NCI-H1694 treated with DMSO at 0.1 percent for 48 hours (cell line): ENCODE data around the gene ANKRD44.

Source experiments
- DNase-seq: peaks from one replicate; lab custom pipeline; 2025; lab: John Stamatoyannopoulos, UW

The ANKRD44 gene

DNA sequence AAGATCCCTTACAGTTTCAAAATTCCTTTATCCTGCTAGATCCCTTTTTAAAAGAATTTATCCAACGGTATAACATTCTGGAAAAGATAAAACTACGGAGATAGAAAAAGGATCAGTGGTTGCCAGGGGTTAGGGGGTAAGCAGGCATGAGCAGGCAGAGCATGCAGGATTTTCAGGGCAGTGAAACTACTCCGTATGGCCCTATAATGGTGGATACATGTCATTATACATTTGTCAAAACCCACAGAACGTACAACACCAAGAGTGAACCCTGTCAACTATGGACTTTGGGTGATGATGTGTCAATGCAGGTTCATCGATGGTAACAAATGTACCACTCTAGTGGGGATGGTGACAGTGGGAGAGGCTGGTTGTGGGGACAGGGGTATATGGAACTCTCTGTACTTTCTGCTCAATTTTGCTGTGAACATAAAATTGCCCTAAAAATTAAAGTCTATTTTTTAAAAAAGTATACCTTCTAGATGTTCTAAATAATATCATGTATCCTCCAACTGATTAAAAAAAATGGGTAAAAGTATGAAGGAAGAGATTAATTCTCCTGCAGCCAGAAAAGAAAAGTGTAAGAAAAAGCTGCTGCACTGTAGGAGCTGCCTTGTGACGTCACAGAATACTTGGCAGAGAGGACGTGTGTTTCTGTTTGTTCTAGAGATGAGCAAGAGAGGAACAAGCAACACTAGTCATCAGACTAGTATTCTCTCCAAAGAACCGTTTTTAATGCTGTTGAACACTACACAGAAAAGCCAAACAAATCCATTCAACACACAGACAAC, 23.6 kb downstream of the ANKRD44 start:
- no peak for DNase-seq

DNA sequence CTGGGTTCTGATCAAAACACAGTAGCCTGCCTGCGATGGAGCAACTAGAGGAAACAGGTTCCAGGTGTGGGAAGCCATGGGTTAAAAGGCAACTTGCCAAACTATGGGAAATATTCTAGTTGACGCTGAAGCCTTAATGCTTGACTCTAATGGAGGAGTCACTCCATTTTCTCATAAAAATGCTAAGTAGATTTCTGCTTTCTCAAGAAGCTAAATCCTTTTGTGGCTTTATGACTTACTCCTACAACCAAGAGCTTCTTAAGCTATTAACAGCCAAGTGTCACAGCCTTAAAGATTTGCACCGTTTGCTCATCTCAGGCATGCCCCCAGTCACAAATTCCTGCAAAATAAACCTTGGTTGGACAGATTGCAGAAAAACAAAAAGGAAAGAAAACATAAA, 25.2 kb downstream of the ANKRD44 start:
- no peak for DNase-seq

DNA sequence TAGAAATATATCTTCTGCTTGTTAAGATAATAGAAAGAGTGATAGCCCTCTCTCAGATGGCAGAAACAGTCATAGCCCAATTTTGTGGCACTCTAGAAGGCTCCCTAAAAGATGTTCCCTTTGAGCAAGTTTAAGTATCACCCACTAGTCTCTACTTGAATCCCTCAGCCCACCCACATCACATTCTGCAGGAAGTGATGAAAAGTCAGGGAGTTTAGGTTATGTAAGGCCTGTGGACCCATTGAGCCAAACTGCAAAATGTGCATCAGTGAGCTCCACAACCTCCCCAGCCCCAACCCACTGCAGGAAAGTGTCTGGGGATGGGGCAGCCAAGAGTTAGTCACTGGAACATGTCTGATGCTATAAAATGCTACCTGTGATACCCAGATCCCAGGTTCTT, 25.6 kb downstream of the ANKRD44 start:
- DNase-seq = no peak

DNA sequence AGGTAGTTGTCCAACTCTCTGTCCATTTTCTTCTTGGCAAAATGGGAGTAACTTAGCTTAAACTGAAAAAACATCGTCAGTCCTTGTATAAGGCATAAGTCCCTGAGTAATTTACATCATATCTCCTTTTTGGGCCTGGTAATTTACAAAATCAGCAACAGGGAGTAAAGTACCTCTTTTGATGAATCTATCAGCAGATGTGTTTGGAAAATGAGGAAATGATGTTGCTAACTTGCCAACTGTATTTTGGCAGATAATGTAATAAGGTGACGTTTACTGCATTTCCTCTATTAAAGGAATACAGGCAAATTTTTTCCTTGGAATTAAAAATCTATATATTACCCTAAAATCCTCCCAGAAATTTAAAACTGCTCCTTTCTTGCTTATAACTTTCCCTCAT, 29.2 kb downstream of the ANKRD44 start:
- DNase-seq = no peak

DNA sequence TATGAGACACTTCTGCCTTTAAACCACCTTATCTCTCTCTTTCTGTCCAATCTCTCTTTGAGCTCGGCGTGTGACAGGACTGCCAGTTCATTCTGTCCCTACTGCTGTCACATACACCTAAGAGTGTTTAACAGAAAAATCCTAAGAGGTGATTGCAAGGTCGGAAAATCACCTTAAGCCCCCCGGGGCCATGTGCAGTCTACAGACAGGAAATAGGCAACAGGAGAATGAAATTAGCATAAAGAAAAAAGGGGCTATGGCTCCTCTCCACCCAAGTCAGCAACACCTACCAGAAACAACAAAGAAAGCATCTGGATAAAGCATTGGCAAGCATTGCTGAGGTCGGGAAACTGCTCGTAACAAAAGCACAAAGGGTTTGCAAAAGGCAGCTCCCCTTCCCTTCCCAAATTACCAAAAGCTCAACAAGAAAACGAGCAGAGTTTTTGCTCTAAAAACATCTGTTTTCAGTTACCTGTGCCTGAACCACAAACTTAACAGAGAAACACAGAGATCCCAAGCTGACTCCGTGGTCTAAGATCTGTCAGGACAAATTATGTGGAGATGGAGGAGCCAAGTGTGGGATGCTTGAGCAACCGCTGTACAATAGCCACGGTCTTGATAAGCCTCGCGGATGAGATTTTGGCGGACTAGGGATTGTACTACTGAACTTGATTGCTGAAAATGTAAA, 30.4 kb downstream of the ANKRD44 start:
- DNase-seq = no peak

DNA sequence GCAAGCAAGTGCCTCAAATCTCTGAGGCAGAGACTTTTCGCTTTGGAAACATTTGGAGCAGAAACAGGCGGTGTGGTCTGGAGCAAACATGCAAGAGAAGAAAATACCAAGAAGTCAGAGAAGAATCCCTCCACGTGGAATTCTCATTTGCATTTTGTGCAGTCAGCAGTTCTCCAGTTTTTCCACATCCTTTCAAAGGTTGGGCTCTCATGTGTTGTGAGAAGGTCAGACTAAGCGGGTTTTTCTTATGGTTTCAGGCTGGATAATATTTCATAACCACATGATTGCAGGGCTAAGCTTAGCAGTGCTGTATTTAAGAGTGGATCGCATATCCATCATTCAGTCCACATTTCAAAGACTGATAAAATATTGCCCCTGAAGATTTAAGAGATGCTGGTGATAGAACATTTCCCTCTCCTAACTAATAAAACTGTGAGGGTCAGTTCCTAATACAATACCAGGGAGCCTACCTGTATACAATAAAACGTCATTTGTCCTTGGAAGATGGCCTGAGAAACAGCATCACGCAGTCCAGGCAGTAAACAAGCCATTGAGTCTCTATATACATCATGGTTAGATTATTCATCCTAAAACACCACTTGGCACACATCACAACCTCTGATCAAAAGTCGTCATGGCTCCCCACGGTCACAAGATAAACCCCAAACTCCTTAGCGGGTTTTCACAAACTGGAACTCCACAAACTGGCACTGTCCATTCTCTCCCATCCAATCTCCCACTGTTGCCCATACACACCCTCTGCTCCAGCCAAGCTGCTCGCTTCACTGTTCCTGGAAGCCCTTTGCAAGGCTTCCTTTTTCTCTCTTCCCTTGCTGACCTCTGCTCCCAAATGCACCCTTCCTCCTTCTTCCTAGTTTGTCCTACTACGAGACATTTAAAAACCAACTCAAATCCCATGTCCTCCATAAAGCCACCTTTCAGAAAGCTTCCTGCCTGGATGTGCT, 31.5 kb downstream of the ANKRD44 start:
- DNase-seq = no peak

DNA sequence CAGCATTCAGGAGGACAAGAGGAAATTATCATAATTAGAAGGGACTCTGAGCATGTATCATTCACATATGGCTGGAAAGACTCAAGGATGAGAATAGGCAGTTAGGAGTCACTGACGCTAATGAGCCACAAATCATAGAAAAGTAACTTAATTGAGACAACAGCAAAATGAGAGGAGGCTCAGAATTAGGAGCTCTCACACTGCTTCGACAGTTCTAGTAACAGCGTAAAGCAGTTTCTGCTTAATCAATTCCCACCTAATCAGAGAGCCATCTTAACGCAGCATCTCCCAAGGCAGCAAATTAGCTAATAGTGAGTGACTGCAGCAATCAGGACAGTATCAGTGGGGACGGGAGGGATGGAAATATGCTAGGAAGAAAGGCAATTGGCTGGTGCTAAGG, 32.8 kb downstream of the ANKRD44 start:
- DNase-seq = no peak

DNA sequence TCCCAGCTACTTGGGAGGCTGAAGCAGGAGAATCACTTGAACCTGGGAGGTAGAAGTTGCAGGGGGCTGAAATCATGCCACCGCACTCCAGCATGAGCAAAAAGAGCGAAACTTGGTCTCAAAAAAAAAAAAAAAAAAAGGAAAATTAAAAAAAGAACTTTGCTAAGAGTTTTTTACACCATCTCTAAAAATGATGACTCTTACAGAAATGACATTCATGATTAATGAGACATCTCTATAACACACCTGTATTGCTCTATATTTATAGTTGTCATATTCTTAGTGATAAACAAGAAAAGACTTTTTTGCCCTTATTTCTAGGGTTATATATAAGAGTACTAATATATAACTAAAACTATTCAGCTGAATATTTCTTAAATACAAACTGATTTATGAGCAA, 34.4 kb downstream of the ANKRD44 start:
- no peak for DNase-seq

DNA sequence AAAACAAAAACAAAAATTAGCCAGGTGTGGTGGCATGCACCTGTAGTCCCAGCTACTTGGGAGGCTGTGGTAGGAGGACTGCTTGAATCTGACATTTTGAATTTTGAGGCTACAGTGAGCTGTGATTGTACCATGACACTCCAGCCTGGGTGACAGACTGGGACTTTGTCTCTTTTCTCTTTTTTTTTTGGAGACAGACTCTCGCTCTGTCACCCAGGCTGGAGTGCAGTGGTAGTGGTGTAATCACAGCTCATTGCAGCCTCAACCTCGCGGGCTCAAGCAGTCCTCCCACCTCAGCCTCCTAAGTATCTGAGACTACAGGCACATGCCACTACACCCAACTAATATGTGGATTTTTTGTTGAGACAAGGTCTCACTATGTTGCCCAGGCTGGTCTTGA, 35.6 kb downstream of the ANKRD44 start:
- DNase-seq = no peak

DNA sequence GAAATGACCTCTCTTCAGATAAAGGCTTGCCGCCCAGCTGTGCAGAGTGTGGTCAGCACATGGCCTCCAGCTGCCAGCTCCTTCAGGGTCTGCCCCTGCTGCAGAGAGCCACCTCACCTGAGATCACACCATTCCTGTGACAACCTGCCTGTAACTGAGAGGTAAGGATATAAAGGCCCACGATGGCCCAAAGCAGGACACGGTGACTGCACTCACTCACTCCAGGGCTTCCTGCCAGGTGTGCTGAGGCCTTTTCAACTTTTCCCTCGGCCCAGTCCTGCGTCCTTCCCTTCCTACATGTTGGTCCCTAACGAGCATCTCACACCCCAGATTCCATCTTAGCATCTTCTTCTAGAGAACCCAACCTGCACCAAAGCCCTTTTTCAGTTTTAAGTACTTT, 36.2 kb downstream of the ANKRD44 start:
- DNase-seq = no peak

DNA sequence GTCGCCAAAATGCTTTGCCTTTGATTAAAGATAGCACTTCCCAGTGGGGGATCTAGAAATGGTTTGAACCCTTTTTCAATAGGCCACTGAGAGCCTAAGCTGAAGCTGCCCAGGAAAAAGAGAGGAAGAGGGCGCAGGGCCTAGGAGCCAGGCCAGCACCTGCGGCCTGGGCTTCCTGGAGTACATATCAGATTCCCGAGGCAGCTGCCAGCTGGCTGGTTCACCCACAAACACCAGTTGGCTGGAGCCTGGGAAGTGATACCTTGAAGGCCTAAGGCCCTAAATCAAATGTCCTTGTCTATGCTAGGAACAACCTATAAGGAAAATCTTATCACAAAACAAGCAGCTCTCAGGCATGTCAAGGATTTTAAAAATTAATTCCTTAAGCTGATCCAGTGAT, 37.1 kb downstream of the ANKRD44 start:
- DNase-seq = no peak

DNA sequence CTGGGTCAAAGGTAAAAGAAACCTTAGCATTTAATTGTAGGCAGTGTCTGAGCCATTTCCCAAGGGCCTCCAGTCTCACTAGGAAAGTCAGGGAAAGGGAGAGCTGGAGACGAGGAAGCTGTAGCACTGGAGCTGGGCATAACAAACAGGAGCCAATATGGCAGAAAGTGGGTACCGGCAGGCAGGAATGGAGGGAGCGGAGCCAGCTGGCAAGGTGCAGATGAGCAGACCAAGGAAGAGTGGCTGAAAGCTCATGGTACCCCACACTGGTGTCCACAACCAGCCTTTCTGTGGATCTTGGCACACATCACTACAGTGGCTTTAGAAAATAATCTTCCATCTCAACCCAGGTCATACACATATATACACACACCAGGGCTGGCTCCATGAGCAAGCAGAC, 40.0 kb downstream of the ANKRD44 start:
- DNase-seq = no peak

DNA sequence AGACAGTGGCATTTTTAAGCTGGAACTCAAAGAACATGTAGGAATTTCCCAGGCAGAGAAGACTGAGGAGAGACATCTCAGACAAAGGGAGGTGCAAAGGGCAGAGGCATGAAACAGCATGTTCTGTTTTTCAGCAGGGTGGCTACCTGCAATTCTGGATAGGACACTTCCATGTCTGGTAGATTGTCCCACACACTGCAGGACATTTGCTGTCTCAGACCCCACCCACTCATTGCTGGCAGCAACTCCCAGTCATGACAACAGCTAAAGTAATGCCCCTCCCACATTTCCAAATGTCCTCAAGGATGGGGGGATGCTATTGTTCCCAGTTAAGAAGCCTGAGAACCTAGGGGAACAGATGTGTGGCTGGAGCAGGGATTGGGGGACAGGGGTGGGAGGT, 40.8 kb downstream of the ANKRD44 start:
- no peak for DNase-seq

DNA sequence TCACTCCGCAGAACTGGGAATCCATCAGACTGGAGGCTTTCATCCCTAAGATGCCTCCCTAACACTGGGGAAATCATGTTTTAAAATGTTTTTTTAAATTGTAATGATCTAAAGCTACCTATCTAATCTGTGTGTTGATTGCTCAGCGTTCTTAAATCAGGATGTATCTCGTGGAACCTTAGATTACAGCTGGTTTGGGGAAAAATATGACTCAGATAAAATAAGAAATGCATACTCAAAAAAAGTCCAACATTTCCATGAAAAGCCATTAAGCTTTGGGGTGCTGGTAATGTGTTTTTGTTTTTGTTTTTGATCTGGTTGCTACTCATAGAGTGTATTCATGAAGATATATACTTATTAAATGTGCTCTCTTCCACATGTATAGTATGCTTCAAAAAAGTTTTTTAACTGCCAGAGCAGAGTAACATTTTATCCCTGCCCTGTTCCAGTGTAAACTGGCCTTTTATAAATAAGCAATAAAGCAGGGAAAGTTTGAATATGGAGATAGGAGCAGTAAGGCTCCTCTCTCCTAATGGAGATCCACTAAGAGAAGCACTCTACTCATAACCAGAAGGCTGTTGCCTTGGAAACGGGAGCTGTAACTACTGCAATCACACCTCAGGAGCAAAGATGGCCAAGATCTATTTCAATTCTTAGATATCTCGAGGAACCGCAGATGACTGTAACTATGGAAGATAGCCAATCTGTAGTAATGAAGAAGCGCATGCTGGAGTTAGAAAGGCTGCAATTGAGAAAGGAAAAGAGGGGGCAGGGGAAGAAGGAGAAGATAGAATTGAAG, 41.6 kb downstream of the ANKRD44 start:
- DNase-seq = no peak

DNA sequence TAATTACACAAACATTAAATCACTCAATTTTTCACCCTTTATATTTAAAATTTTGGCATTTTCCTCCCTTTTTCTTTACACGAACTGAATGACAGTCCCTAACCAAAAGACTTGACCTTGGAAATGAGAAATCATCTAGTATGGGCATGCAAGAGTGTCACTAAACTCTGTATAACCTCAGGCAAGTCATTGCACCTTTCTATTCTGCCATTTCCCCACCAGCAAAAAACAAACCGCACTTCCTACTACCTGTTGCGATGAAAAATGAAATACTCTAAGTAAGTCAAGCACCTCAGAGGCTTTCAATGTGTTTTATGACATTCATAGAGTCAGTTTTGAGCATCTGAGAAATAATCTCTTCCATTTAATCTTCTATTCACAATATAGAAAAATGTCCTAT, 44.1 kb downstream of the ANKRD44 start:
- no peak for DNase-seq

DNA sequence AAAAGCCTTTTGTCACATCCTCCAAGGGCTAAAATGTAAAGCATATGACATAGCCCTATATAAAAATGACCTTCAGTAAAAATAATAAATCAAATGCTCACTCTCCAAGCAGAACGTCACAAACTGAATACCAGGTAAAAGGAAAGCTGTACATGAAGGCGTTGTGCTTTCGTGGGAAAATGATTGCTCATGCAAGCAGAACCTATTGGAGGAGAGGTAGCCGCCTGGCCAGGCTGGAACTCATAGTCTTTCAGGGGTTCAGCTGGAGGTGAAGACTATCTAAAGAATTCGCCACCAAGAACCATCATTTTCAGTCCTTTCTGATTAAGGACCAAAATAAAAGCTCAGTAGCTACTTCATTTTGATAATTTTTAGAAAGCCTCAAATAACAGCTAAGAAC, 44.7 kb downstream of the ANKRD44 start:
- no peak for DNase-seq

DNA sequence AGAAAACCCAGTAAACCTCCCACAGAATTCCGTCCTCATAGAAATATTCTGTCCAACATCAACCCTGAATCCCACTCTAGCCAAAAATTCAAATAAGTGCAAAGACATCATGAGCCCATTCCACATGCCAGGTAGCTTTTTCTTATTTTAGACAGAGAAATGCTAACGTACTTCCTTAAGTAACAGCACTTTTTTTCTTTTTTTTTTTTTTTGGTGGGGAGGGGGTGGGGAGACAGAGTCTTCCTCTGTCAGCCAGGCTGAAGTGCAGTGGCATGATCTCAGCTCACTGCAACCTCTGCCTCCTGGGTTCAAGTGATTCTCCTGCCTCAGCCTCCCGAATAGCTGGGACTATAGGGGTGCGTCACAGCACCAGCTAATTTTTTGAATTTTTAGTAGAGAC, 45.5 kb downstream of the ANKRD44 start:
- DNase-seq = no peak

DNA sequence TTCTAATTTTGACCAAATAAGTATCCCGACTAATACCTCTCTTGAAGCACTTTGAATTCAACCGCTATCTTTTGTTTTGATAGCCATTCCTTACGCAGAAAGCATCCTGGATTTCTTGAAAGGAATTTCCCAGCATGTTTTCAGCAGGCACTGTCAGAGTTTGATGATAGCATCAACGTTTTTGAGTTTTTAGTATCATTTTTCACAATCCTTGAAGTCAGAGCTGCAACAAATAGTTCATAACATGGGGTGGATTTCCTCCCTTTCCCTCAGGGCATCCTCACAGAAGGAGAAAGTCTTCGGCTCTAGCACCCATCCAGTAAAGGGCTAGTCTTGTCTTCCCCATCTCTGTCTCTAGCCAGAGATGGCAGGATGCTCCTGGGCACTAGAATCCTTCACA, 46.2 kb downstream of the ANKRD44 start:
- DNase-seq = no peak

DNA sequence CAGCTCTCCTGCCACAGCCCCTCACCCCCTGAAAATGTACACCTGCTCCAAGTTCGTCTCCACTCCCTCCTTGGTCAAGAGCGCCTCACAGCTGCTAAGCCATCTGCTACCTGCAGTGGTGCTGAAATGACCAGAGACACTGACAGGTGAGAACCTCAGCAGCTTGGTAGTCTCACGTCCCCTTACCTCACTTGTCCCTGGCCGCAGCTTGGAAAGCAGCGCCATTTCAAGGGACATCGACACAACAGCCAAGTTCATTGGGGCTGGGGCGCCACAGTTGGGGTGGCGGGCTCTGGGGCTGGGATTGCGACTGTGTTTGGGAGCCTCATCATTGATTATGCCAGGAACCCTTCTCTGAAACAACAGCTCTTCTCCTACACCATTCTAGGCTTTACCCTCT, 47.5 kb downstream of the ANKRD44 start:
- DNase-seq = no peak

DNA sequence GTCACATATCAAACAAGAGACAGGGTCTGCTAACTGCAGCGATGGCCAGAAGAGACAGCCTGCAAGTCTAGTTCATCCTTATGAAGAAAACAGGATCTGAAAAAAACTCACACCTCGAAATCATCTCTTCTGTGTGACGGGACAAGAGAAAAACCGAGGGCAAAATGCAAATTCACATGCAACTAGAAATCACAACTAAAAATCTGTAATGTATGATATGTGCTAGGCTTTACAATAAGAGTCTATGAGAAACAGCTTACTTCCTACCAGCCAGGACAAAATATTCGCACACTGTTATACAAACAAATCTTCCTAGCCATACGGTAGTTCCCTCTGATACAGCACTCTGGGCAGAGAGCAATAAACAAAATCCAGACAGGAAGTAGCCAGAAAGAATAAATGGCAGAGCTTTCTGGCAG, 48.8 kb downstream of the ANKRD44 start:
- DNase-seq = no peak

DNA sequence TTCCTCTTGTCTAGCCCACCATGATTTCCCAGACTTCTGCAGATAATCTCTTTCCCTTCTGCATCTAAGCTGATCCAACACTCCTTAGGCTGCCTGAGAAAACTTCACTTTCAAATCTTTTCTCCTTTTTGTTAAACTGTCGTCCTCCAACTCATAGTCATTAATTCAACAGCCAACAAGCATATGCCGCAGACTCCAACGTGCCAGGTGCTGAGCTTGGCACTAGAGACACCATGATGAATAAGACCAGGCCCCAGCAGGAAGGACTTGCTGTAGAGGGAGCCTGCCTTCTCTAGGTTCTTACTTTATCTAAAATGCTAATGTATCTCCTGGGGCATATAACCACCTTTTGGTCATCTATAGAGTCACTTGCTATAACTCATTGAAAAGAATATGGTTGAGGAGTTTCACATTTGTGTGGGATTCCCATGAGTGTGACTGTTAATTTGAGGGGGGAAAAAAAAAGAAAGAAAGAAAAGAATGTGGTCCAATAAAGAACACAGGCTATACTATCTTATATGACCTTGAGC, 51.0 kb downstream of the ANKRD44 start:
- DNase-seq = no peak

DNA sequence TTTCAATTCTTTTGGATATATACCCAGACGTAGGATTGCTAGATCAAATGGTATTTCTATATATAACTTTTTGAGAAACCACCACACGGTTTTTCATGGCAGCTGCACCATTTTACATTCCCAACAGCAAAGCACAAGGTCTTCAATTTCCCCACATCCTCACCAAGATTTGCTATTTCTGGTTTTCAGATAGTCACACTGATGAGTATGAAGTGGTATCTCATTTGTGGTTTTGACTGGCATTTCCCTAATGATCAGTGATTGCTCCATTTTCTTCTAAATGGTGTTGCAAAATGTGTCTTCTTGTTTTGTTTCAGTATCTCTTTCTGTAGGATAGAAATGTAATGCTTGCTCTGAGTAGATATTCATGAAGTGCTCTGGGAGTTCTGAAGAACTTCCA, 52.0 kb downstream of the ANKRD44 start:
- DNase-seq = peak; percentile 8
